ENCODE results near the gene C22orf15. TPM values are rescaled to one million over a fixed set of nuclear protein-coding genes. Genes with fewer than 3 reads are reported as not detected.

The C22orf15 gene
- total and polyA plus RNA-seq, 2 donors (not counting 3 experiments of a cell fraction or from before 2014, with no cell fraction given), result 0.86 TPM; not detected in 1

DNA sequence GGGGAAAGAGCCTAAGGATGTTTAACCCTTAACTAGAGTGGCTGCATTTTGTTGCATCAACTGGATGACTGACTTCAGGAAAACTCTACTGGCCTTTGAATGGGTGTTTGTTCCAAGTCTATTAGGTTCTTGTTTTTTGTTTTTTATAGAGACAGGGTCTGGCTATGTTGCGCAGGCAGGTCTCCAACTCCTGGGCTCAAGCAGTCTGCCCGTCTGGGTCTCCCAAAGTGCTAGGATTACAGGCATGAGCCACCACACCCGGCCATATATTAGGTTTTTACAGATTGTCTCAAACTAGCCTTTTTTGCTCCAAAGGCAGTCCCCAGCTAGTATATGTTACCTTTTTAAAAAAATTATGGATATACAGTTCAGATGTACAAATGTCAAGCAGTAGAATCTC, 25.1 kb downstream of the C22orf15 start:
- Histone ChIP-seq H3K9me1 (replicated peaks; ENCODE audit: control insufficient read depth, extremely low read depth, insufficient read depth, low read length) (no peaks in the 10 kb centered on the region), H3K79me2 (ENCODE audit: control insufficient read depth, insufficient read depth, low read length) (peaks cover 56% of the 10 kb centered on the region), H3K27ac (ENCODE audit: insufficient read depth, low read depth, low read length) (no peak overlapping the region), H4K20me1 (replicated peaks; ENCODE audit: control insufficient read depth, extremely low read depth, insufficient read depth, low read length) (peaks cover 2% of the 10 kb centered on the region), H3K27me3 (ENCODE audit: control insufficient read depth in 2 of 2, insufficient read depth in 2 of 2, low read length in 2 of 2) (no peaks in the 10 kb centered on the region), H3K36me3 (ENCODE audit: control insufficient read depth in 2 of 2, extremely low read depth in 1 of 2, insufficient read depth in 2 of 2, low read length in 2 of 2) (peaks cover 0 to 9% of the 10 kb centered on the region in 2 experiments), H3K9ac (replicated peaks; ENCODE audit: extremely low read depth, insufficient read depth, low read length) (peak overlapping the region; percentile 99), H2AFZ (ENCODE audit: low read depth, low read length) (no peak overlapping the region), H3K9me3 (replicated peaks; ENCODE audit: control insufficient read depth, insufficient read depth, low read length) (no peaks in the 10 kb centered on the region), H3K4me2 (ENCODE audit: insufficient read depth, low read length) (peak overlapping the region; percentile 89), H3K4me1 (ENCODE audit: control insufficient read depth, extremely low read depth, insufficient read depth, low read length) (peaks cover 13% of the 10 kb centered on the region), H3K4me3 (replicated peaks in 1 of 3; ENCODE audit: insufficient read depth in 1 of 3, low read depth in 1 of 3, low read length in 3 of 3) (peak overlapping the region; percentile 19 to 81 (median 78))
- no peak for FAIRE-seq
- CTCF ChIA-PET, result interaction anchor here (1.1 to 3.5 kb wide), 5 partner anchors 15 to 61 kb away, joined by 3 to 15 read pairs (median 4); partner anchors contain the start of genes CHCHD10 and MMP11
- TF ChIP-seq JUN (IDR thresholded peaks at IDR 0.05; ENCODE audit: borderline replicate concordance, insufficient read depth, insufficient read length, low read depth) (no peak), POLR2AphosphoS5 (IDR thresholded peaks at IDR 0.05; ENCODE audit: insufficient read depth, low read depth, low read length) (no peak), FOS (IDR thresholded peaks at IDR 0.05; ENCODE audit: borderline replicate concordance, insufficient read depth, low read length) (no peak), MYC (IDR thresholded peaks at IDR 0.05; ENCODE audit: low read depth, low read length) (no peak), EZH2 (IDR thresholded peaks at IDR 0.05; ENCODE audit: borderline replicate concordance, low read depth, low read length, severe bottlenecking) (no peak), POLR2A (IDR thresholded peaks at IDR 0.05; ENCODE audit: low read depth, low read length) (no peak), GATA2 (IDR thresholded peaks at IDR 0.05; ENCODE audit: insufficient read depth, insufficient read length, low read depth, low read length) (no peak)
- TF ChIP-seq, protein P1, sequence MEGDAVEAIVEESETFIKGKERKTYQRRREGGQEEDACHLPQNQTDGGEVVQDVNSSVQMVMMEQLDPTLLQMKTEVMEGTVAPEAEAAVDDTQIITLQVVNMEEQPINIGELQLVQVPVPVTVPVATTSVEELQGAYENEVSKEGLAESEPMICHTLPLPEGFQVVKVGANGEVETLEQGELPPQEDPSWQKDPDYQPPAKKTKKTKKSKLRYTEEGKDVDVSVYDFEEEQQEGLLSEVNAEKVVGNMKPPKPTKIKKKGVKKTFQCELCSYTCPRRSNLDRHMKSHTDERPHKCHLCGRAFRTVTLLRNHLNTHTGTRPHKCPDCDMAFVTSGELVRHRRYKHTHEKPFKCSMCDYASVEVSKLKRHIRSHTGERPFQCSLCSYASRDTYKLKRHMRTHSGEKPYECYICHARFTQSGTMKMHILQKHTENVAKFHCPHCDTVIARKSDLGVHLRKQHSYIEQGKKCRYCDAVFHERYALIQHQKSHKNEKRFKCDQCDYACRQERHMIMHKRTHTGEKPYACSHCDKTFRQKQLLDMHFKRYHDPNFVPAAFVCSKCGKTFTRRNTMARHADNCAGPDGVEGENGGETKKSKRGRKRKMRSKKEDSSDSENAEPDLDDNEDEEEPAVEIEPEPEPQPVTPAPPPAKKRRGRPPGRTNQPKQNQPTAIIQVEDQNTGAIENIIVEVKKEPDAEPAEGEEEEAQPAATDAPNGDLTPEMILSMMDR (IDR thresholded peaks at IDR 0.05; ENCODE audit: extremely low read depth in 1 of 2, insufficient read depth in 1 of 2, low read depth in 1 of 2, low read length in 2 of 2), result no peak
- TF ChIP-seq, protein P2, sequence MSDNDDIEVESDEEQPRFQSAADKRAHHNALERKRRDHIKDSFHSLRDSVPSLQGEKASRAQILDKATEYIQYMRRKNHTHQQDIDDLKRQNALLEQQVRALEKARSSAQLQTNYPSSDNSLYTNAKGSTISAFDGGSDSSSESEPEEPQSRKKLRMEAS (IDR thresholded peaks at IDR 0.05; ENCODE audit: insufficient read depth, insufficient read length), result no peak
- dilution Hi-C loops (cut with MboI; ENCODE audit: extremely low pct_ligation_motif_present, low sequenced_read_pairs) (no loop called here), intact Hi-C loops (cut with micrococcal nuclease) (loop anchor here (1.0 to 5.0 kb wide), 2 partner anchors 17 to 49 kb away; partner anchors contain the start of gene DERL3)
- POLR2A ChIA-PET, result no interaction called here
- TSS peak; percentile 38 for BruUV-seq (replicated peaks)
- no peak for DNase-seq (ENCODE audit: low read depth, low spot score)
